Endothelial cell of umbilical vein (primary cell): ENCODE measurements around the gene RET. TPM values are rescaled to one million over a fixed set of nuclear protein-coding genes. Genes with fewer than 3 reads are reported as not detected.

Source experiments
- BruUV-seq: library from RNA; stranded (reverse); fragments of 400-500 nt; replicated peaks from 2 replicates; lab custom pipeline; 2021; lab: Mats Ljungman, UMichigan
- CTCF ChIA-PET: fragments of 300-600, 350-600 bp; sonication (Branson Sonifier 250); formaldehyde crosslinking; loops from one replicate; lab custom pipeline; 2021; ENCODE audit warnings: antibody characterized with exemption, inconsistent platforms; lab: Charles Lee
- POLR2A ChIA-PET: fragments of 300-600, 350-600 bp; sonication (Branson Sonifier 250); formaldehyde crosslinking; loops from one replicate; lab custom pipeline; 2021; ENCODE audit warnings: antibody characterized with exemption, inconsistent platforms; lab: Charles Lee
- DNase-seq: peaks from one replicate; pipeline ENCODE4 v3.0.0-alpha.2; 2011; ENCODE audit warnings: low read depth, low spot score
- FAIRE-seq: peaks from 2 replicates; lab custom pipeline; 2011; peaks lifted over from hg19 to GRCh38; lab: Jason Lieb, UNC
- H2AFZ ChIP-seq: 2 replicates; pipeline ENCODE4 v1.6.0; 2012; ENCODE audit warnings: low read depth, low read length, control low read depth, inconsistent platforms
- H3K27ac ChIP-seq: 2 replicates; pipeline ENCODE4 v1.5.1; 2011; ENCODE audit warnings: low read depth, mild to moderate bottlenecking, control low read depth, low read length, moderate library complexity; ENCODE audit not compliant: insufficient read depth
- H3K27me3 ChIP-seq, 2 experiments: 2 replicates each; pipeline versions ENCODE4 v1.6.0 to v1.6.1; 2011; ENCODE audit warnings: low read length in 2 of 2, mixed read lengths in 1 of 2; ENCODE audit not compliant: control insufficient read depth in 2 of 2, insufficient read depth in 2 of 2
- H3K36me3 ChIP-seq, 2 experiments: 2 replicates in 1 of 2; 3 replicates in 1 of 2; pipeline ENCODE4 v1.5.1; 2011; ENCODE audit warnings: low read length in 2 of 2, mild to moderate bottlenecking in 1 of 2, moderate library complexity in 1 of 2; ENCODE audit not compliant: control insufficient read depth in 2 of 2, insufficient read depth in 2 of 2; ENCODE audit errors: extremely low read depth in 1 of 2
- H3K4me1 ChIP-seq: 3 replicates; pipeline ENCODE4 v1.5.1; 2011; ENCODE audit warnings: mild to moderate bottlenecking, low read length; ENCODE audit not compliant: control insufficient read depth, insufficient read depth; ENCODE audit errors: extremely low read depth
- H3K4me2 ChIP-seq: 2 replicates; pipeline ENCODE4 v1.6.1; 2011; ENCODE audit warnings: low read length, control low read depth, mixed read lengths; ENCODE audit not compliant: insufficient read depth
- H3K4me3 ChIP-seq, 3 experiments: fragments of 200-600 bp in 1 of 3; sonication (generic), shearing (Covaris generic) in 1 of 3; replicated peaks in 1 of 3; 2 replicates each; pipeline ENCODE4 v1.5.1; 2011 to 2016; ENCODE audit warnings: control low read depth in 3 of 3, low read length in 3 of 3, mild to moderate bottlenecking in 2 of 3, inconsistent platforms in 1 of 3, low read depth in 1 of 3, moderate library complexity in 1 of 3; ENCODE audit not compliant: insufficient read depth in 1 of 3
- H3K79me2 ChIP-seq: 2 replicates; pipeline ENCODE4 v1.6.0; 2012; ENCODE audit warnings: low read length, inconsistent platforms; ENCODE audit not compliant: control insufficient read depth, insufficient read depth
- H3K9ac ChIP-seq: replicated peaks from 2 replicates; pipeline ENCODE3; 2011; ENCODE audit warnings: low read length, control low read depth; ENCODE audit not compliant: insufficient read depth; ENCODE audit errors: extremely low read depth
- H3K9me1 ChIP-seq: replicated peaks from 3 replicates; pipeline ENCODE4 v1.6.0; 2011; ENCODE audit warnings: mild to moderate bottlenecking, low read length; ENCODE audit not compliant: control insufficient read depth, insufficient read depth; ENCODE audit errors: extremely low read depth
- H3K9me3 ChIP-seq: replicated peaks from 2 replicates; pipeline ENCODE4 v1.5.1; 2012; ENCODE audit warnings: low read length, inconsistent platforms; ENCODE audit not compliant: control insufficient read depth, insufficient read depth
- H4K20me1 ChIP-seq: replicated peaks from 2 replicates; pipeline ENCODE3; 2011; ENCODE audit warnings: mild to moderate bottlenecking, low read length; ENCODE audit not compliant: control insufficient read depth, insufficient read depth; ENCODE audit errors: extremely low read depth
- CTCF ChIP-seq, 2 donors: IDR thresholded peaks; 1 replicate in 1 of 2; 2 replicates in 1 of 2; pipeline ENCODE4 v1.5.1; 2011; ENCODE audit warnings: low read length in 2 of 2, mild to moderate bottlenecking in 2 of 2, moderate library complexity in 2 of 2, control low read depth in 1 of 2, inconsistent platforms in 1 of 2, low read depth in 1 of 2; ENCODE audit not compliant: insufficient read depth in 1 of 2; ENCODE audit errors: extremely low read depth in 1 of 2
- EZH2 ChIP-seq: IDR thresholded peaks from 2 replicates; pipeline ENCODE4 v1.6.1; 2012; ENCODE audit warnings: borderline replicate concordance, low read depth, mild to moderate bottlenecking, moderate library complexity, low read length, inconsistent platforms; ENCODE audit not compliant: severe bottlenecking
- FOS ChIP-seq: IDR thresholded peaks from 2 replicates; pipeline ENCODE4 v1.6.1; 2011; ENCODE audit warnings: mild to moderate bottlenecking, low read length, moderate library complexity, borderline replicate concordance; ENCODE audit not compliant: insufficient read depth
- GATA2 ChIP-seq: IDR thresholded peaks from 2 replicates; pipeline ENCODE4 v1.7.0; 2011; ENCODE audit warnings: low read depth, mild to moderate bottlenecking, moderate library complexity, mixed read lengths, low read length; ENCODE audit not compliant: insufficient read length, insufficient read depth
- JUN ChIP-seq: IDR thresholded peaks from 2 replicates; pipeline ENCODE4 v1.6.1; 2011; ENCODE audit warnings: borderline replicate concordance, low read depth; ENCODE audit not compliant: insufficient read length, insufficient read depth
- MAX ChIP-seq: IDR thresholded peaks from 2 replicates; pipeline ENCODE4 v1.6.1; 2011; ENCODE audit not compliant: insufficient read depth, insufficient read length
- MYC ChIP-seq: IDR thresholded peaks from one replicate; pipeline ENCODE4 v1.6.1; 2011; ENCODE audit warnings: mild to moderate bottlenecking, low read depth, low read length
- POLR2A ChIP-seq: IDR thresholded peaks from 2 replicates; pipeline ENCODE4 v1.6.1; 2012; ENCODE audit warnings: low read depth, mild to moderate bottlenecking, control low read depth, low read length
- POLR2AphosphoS5 ChIP-seq: IDR thresholded peaks from 2 replicates; pipeline ENCODE4 v1.6.1; 2012; ENCODE audit warnings: low read depth, mild to moderate bottlenecking, control low read depth, low read length, moderate library complexity; ENCODE audit not compliant: insufficient read depth
- dilution Hi-C: fragments of 300-500 bp; cut with MboI; formaldehyde crosslinking; loops from one replicate; pipeline ENCODE4 v1.15.0; 2019; ENCODE audit warnings: low sequenced_read_pairs; ENCODE audit not compliant: extremely low pct_ligation_motif_present
- intact Hi-C: fragments of 100-400 bp; cut with micrococcal nuclease; formaldehyde crosslinking; loops from one replicate; pipeline ENCODE4 v1.10.0; 2022
- polyA plus RNA-seq, 4 experiments: library from polyadenylated mRNA; depleted of rRNA in 3 of 4; stranded (reverse) in 3 of 4; unstranded in 1 of 4; fragments of >200 nt; gene quantifications; 2 replicates each; pipeline versions ENCODE4 v1.2.1 to v1.2.3, GENCODE V29; 2011 to 2012; ENCODE audit warnings: missing spikeins in 1 of 4
- total RNA-seq: library from RNA; stranded (reverse); gene quantifications from 2 replicates; pipeline ENCODE4 v1.2.3, GENCODE V29; 2021

RET gene
- total and polyA plus RNA-seq, 2 donors (not counting 3 experiments of a cell fraction or from before 2014, with no cell fraction given), result 0.04 to 0.22 TPM

DNA sequence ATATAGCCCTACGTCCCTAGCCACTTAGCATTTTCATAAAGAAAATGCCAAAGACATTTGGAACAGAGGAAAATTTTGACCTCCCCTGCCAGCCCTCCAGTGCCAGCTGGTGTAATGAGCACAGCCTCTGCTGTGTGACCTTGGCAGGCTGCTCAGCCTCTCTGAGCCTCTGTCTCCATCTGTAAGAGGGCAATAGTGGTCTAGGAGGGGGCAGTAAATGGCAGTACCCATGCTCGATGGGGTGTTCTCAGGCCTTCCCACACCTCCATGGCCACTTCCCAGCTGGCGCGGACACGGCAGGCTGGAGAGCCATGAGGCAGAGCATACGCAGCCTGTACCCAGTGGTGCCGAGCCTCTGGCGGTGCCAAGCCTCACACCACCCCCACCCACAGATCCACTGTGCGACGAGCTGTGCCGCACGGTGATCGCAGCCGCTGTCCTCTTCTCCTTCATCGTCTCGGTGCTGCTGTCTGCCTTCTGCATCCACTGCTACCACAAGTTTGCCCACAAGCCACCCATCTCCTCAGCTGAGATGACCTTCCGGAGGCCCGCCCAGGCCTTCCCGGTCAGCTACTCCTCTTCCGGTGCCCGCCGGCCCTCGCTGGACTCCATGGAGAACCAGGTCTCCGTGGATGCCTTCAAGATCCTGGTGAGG, 37.3 kb downstream of the RET start:
- no peak for TF ChIP-seq CTCF (IDR thresholded peaks at IDR 0.05; ENCODE audit: extremely low read depth in 1 of 2, insufficient read depth in 1 of 2, low read depth in 1 of 2, low read length in 2 of 2)
- TF ChIP-seq EZH2, result no peak
- TF ChIP-seq MYC, result no peak
- no peak for TF ChIP-seq GATA2
- TF ChIP-seq MAX, result no peak
- no peak for TF ChIP-seq JUN
- TF ChIP-seq POLR2A, result no peak
- no peak for TF ChIP-seq FOS
- TF ChIP-seq POLR2AphosphoS5, result no peak
- dilution Hi-C loops, result no loop called here
- no peak overlapping the region for H3K4me2 ChIP-seq
- no peaks in the 10 kb centered on the region for H3K27me3 ChIP-seq
- H3K4me1 ChIP-seq, result peaks cover 6% of the 10 kb centered on the region
- FAIRE-seq (no peak), DNase-seq (no peak)
- intact Hi-C loops, result no loop called here
- H3K4me3 ChIP-seq, result no peak overlapping the region
- no TSS peak for BruUV-seq
- H3K36me3 ChIP-seq, result no peaks in the 10 kb centered on the region
- POLR2A ChIA-PET, result no interaction called here
- no peaks in the 10 kb centered on the region for H3K9me3 ChIP-seq
- H3K9ac ChIP-seq, result no peak overlapping the region
- H3K27ac ChIP-seq, result no peak overlapping the region
- CTCF ChIA-PET, result no interaction called here
- H2AFZ ChIP-seq, result no peak overlapping the region
- H4K20me1 ChIP-seq, result no peaks in the 10 kb centered on the region
- no peaks in the 10 kb centered on the region for H3K79me2 ChIP-seq
- H3K9me1 ChIP-seq, result no peaks in the 10 kb centered on the region
